ENCODE measurements around the gene ANKRD23. TPM values are rescaled to one million over a fixed set of nuclear protein-coding genes. Genes with fewer than 3 reads are reported as not detected.

The ANKRD23 gene
- total and polyA plus RNA-seq, 11 donors: 0.96 to 26.7 (median 7.9) TPM

- H3K9me3 ChIP-seq: no peaks in the 10 kb centered on the region
- intact Hi-C loops (cut with DNase I): loop anchor here in 5 of 10 donors (5.0 kb wide), 2 partner anchors 38 to 43 kb away; partner anchors contain the start of gene CNNM4 (in 4 of the 5)
- peaks cover 0 to 44% (median 19%) of the 10 kb centered on the region in 9 donors for H3K36me3 ChIP-seq
- peaks cover 0 to 23% (median 12%) of the 10 kb centered on the region in 12 donors for H3K4me1 ChIP-seq
- no peak for TF ChIP-seq POLR2A (IDR thresholded peaks at IDR 0.05)
- TF ChIP-seq, protein P1, sequence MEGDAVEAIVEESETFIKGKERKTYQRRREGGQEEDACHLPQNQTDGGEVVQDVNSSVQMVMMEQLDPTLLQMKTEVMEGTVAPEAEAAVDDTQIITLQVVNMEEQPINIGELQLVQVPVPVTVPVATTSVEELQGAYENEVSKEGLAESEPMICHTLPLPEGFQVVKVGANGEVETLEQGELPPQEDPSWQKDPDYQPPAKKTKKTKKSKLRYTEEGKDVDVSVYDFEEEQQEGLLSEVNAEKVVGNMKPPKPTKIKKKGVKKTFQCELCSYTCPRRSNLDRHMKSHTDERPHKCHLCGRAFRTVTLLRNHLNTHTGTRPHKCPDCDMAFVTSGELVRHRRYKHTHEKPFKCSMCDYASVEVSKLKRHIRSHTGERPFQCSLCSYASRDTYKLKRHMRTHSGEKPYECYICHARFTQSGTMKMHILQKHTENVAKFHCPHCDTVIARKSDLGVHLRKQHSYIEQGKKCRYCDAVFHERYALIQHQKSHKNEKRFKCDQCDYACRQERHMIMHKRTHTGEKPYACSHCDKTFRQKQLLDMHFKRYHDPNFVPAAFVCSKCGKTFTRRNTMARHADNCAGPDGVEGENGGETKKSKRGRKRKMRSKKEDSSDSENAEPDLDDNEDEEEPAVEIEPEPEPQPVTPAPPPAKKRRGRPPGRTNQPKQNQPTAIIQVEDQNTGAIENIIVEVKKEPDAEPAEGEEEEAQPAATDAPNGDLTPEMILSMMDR (IDR thresholded peaks at IDR 0.05): no peak
- no peaks in the 10 kb centered on the region for H3K27me3 ChIP-seq
- ATAC-seq: no peak
- no peak overlapping the region for H3K27ac ChIP-seq
- no peak for DNase-seq
- no peak overlapping the region for H3K4me3 ChIP-seq
Observed at GRCh38 chr2:96804986-96805385, 38.8 kb downstream of the ANKRD23 start.

GRCh38 chr2:96802721-96803120 lies 41.1 kb downstream of the ANKRD23 start:
- Histone ChIP-seq H3K27me3 (no peaks in the 10 kb centered on the region), H3K9me3 (no peaks in the 10 kb centered on the region), H3K27ac (no peak overlapping the region), H3K4me1 (peaks cover 0 to 7% (median 2%) of the 10 kb centered on the region in 12 donors), H3K36me3 (peaks cover 0 to 50% (median 31%) of the 10 kb centered on the region in 9 donors), H3K4me3 (no peak overlapping the region)
- no peak for DNase-seq
- whole genome bisulfite sequencing, 4 donors: 89 to 94% (median 93%) methylated on average over 7 of the region's 7 CpGs
- TF ChIP-seq, protein P1 (IDR thresholded peaks at IDR 0.05): no peak
- TF ChIP-seq POLR2A (IDR thresholded peaks at IDR 0.05): no peak
- intact Hi-C loops (cut with DNase I): loop anchor here in 5 of 10 donors (5.0 kb wide), 2 partner anchors 35 to 40 kb away; partner anchors contain the start of gene CNNM4 (in 4 of the 5)
- no peak for ATAC-seq

- no peak for ATAC-seq
- H3K27ac ChIP-seq: peak overlapping the region in 1 of 12 donors; percentile 51
- peaks cover 0 to 7% (median 2%) of the 10 kb centered on the region in 12 donors for H3K4me1 ChIP-seq
- TF ChIP-seq, protein P1 (IDR thresholded peaks at IDR 0.05): no peak
- TF ChIP-seq POLR2A (IDR thresholded peaks at IDR 0.05): no peak
- H3K4me3 ChIP-seq: no peak overlapping the region
- H3K27me3 ChIP-seq: no peaks in the 10 kb centered on the region
- H3K9me3 ChIP-seq: no peaks in the 10 kb centered on the region
- intact Hi-C loops (cut with DNase I): loop anchor here in 5 of 10 donors (5.0 kb wide), 2 partner anchors 35 to 40 kb away; partner anchors contain the start of gene CNNM4 (in 4 of the 5)
- 73 to 85% (median 82%) methylated on average over 10 of the region's 10 CpGs for WGBS, 4 donors
- DNase-seq: no peak
- peaks cover 0 to 56% (median 39%) of the 10 kb centered on the region in 9 donors for H3K36me3 ChIP-seq
Observed at GRCh38 chr2:96801786-96802595, 41.8 kb downstream of the ANKRD23 start.

Measured in heart left ventricle (tissue), 16 donors.